Spleen (tissue), 11 donors: ENCODE measurements around the gene DIAPH1. TPM values are rescaled to one million over a fixed set of nuclear protein-coding genes. Genes with fewer than 3 reads are reported as not detected.

ENCODE experiments used
- DNase-seq: peaks from one replicate; pipeline ENCODE4 v3.0.0-alpha.2; 2020
- H3K27ac ChIP-seq, 8 donors: fragments of 200-600 bp; sonication (generic) in 7 of 8; 1 replicate in 4 of 8; 2 replicates in 4 of 8; pipeline versions ENCODE4 v1.5.0 to v1.8.0; 2016 to 2021; ENCODE audit warnings: inconsistent platforms in 4 of 8, mild to moderate bottlenecking in 4 of 8, moderate library complexity in 1 of 8
- H3K27me3 ChIP-seq, 7 donors: fragments of 200-600 bp; sonication (generic) in 6 of 7; replicated peaks in 1 of 7; 1 replicate in 4 of 7; 2 replicates in 3 of 7; pipeline versions ENCODE4 v1.5.0 to v1.8.0; 2016 to 2021; ENCODE audit warnings: inconsistent platforms in 3 of 7, mild to moderate bottlenecking in 1 of 7
- H3K36me3 ChIP-seq, 6 donors: fragments of 200-600 bp; sonication (generic) in 5 of 6; 1 replicate in 4 of 6; 2 replicates in 2 of 6; pipeline versions ENCODE4 v1.5.0 to v1.8.0; 2016 to 2021; ENCODE audit warnings: inconsistent platforms in 2 of 6
- H3K4me1 ChIP-seq, 6 donors: fragments of 200-600 bp; sonication (generic) in 5 of 6; 1 replicate in 3 of 6; 2 replicates in 3 of 6; pipeline versions ENCODE4 v1.5.0 to v1.8.0; 2016 to 2021; ENCODE audit warnings: inconsistent platforms in 3 of 6
- H3K4me3 ChIP-seq, 8 donors: fragments of 200-600 bp; sonication (generic) in 7 of 8; 1 replicate in 4 of 8; 2 replicates in 4 of 8; pipeline versions ENCODE4 v1.5.0 to v1.8.0; 2016 to 2021; ENCODE audit warnings: inconsistent platforms in 4 of 8, mild to moderate bottlenecking in 4 of 8, moderate library complexity in 2 of 8
- H3K9me3 ChIP-seq, 8 donors: fragments of 200-600 bp; sonication (generic) in 7 of 8; 1 replicate in 4 of 8; 2 replicates in 4 of 8; pipeline versions ENCODE4 v1.5.0 to v1.8.0; 2016 to 2021; ENCODE audit warnings: inconsistent platforms in 4 of 8
- POLR2A ChIP-seq, 3 donors: fragments of 450-650 bp; IDR thresholded peaks; one replicate each; pipeline ENCODE4 v1.5.1; 2017; ENCODE audit warnings: antibody characterized with exemption in 3 of 3, mild to moderate bottlenecking in 1 of 3
- POLR2AphosphoS5 ChIP-seq, 3 donors: sonication (generic); formaldehyde crosslinking; IDR thresholded peaks; one replicate each; pipeline ENCODE4 v1.5.1; 2017; ENCODE audit warnings: antibody characterized with exemption in 3 of 3
- WGBS, 5 donors: extraction: QIAGEN DNeasy Blood & Tissue Kit in 3 of 5; methylation state at CpG; one replicate each; pipeline versions ENCODE4 v1.1.5 to v1.1.7; 2013 to 2018; 5-methylcytosine and 5-hydroxymethylcytosine counted together
- intact Hi-C: fragments of 100-400 bp; cut with DNase I; formaldehyde crosslinking; loops from one replicate; pipeline ENCODE4 v1.15.0; 2023; ENCODE audit warnings: low total_unique reads
- polyA plus RNA-seq, 3 donors: library from polyadenylated mRNA; stranded (reverse); fragments of 200-250 nt; gene quantifications; one replicate each; pipeline ENCODE4 v1.2.1, GENCODE V29; 2013
- total RNA-seq, 7 donors: library from RNA; depleted of rRNA in 3 of 7; stranded (reverse); fragments of >200 nt in 3 of 7; fragmentation: NEBNext Ultra II Directional in 4 of 7; extraction: Animal tissue kit (Norgen Biotek cat#: 25700) in 4 of 7; gene quantifications; one replicate each; pipeline versions ENCODE4 v1.1.0 to v1.2.1, GENCODE V29; 2016 to 2021
- TF ChIP-seq, protein P1 (sequence below), 11 experiments: fragments of 200-600 bp in 7 of 11; fragments of 450-650 bp in 4 of 11; sonication (generic) in 4 of 11; IDR thresholded peaks in 8 of 11; conservative IDR thresholded peaks in 3 of 11; 1 replicate in 7 of 11; 2 replicates in 4 of 11; pipeline versions ENCODE4 v1.4.0 to v1.8.0; 2016 to 2021; ENCODE audit warnings: antibody characterized with exemption in 11 of 11, inconsistent platforms in 4 of 11, mild to moderate bottlenecking in 1 of 11
- donor health status: healthy with polysubstance abuse.
- donor health status: DM: no; HTN: no; CAD: no; lungs with moderate emphysema.
- donor health status: DM: no; HTN: no; CAD: no.
- donor health status: Bipolar disorder and iron deficiency.
- donor health status: healthy.
- donor health status: DM: no; HTN: no; CAD: no.
- donor health status: DM: yes; HTN: yes; CAD: no.

Gene DIAPH1
- total and polyA plus RNA-seq, 10 donors = 35.4 to 123 (median 81.5) TPM

DNA sequence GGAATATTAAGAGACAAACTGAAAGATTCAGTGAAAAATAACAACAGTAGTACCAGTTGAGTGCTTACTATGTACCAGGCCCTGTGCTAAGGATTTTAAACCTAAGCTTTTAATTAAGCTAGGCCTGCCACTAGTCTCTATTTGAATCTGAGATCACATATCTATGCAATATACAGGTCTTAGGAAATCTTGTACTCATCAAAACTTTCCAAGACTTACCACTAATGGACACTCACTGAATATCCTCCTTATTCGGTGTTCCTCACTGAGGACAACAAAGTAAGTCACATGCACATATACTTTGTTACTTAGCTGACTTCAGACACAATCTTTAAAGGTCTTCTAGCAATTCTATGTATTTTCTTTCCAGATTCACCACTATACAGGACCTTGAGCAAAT lies 32.6 kb downstream of the DIAPH1 start:
- intact Hi-C loops = loop anchor here (5.0 kb wide), 1 partner anchor 36 kb away; no protein-coding TSS in a partner anchor
- no peak for DNase-seq
- no peak overlapping the region for H3K4me3 ChIP-seq
- TF ChIP-seq POLR2A (IDR thresholded peaks at IDR 0.05) (no peak), POLR2AphosphoS5 (IDR thresholded peaks at IDR 0.05) (no peak)
- TF ChIP-seq, protein P1, sequence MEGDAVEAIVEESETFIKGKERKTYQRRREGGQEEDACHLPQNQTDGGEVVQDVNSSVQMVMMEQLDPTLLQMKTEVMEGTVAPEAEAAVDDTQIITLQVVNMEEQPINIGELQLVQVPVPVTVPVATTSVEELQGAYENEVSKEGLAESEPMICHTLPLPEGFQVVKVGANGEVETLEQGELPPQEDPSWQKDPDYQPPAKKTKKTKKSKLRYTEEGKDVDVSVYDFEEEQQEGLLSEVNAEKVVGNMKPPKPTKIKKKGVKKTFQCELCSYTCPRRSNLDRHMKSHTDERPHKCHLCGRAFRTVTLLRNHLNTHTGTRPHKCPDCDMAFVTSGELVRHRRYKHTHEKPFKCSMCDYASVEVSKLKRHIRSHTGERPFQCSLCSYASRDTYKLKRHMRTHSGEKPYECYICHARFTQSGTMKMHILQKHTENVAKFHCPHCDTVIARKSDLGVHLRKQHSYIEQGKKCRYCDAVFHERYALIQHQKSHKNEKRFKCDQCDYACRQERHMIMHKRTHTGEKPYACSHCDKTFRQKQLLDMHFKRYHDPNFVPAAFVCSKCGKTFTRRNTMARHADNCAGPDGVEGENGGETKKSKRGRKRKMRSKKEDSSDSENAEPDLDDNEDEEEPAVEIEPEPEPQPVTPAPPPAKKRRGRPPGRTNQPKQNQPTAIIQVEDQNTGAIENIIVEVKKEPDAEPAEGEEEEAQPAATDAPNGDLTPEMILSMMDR (IDR thresholded peaks at IDR 0.05 in 8 of 11, conservative IDR thresholded peaks at IDR 0.05 in 3 of 11) = no peak
- H3K27ac ChIP-seq = no peak overlapping the region
- peaks cover 4 to 66% (median 47%) of the 10 kb centered on the region in 6 donors for H3K36me3 ChIP-seq
- no peaks in the 10 kb centered on the region for H3K27me3 ChIP-seq
- H3K4me1 ChIP-seq = peaks cover 0 to 54% (median 8%) of the 10 kb centered on the region in 6 donors
- 89 to 95% (median 94%) methylated on average over 1 of the region's 1 CpG for WGBS, 5 donors
- no peaks in the 10 kb centered on the region for H3K9me3 ChIP-seq

DNA sequence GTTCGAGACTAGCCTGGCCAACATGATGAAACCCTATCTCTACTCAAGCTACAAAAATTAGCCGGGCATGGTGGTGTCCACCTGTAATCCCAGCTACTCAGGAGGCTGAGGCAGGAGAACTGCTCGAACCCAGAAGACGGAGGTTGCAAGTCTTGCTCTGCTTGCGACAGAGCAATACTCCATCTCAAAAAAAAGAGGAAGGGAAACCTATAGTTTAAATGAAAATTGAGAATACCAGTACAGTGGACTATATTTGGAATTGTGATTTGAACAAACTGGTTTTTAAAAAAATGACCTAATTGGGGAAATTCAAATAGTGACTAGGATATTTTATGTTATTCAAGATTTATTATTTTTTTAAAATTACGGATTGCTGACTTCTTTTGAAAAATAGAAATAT lies 33.2 kb downstream of the DIAPH1 start:
- Histone ChIP-seq H3K4me1 (peaks cover 0 to 47% (median 5%) of the 10 kb centered on the region in 6 donors), H3K36me3 (peaks cover 4 to 73% (median 53%) of the 10 kb centered on the region in 6 donors), H3K27me3 (no peaks in the 10 kb centered on the region), H3K27ac (no peak overlapping the region), H3K9me3 (no peaks in the 10 kb centered on the region), H3K4me3 (no peak overlapping the region)
- no peak for DNase-seq
- TF ChIP-seq POLR2A (IDR thresholded peaks at IDR 0.05) (no peak), POLR2AphosphoS5 (IDR thresholded peaks at IDR 0.05) (no peak)
- TF ChIP-seq, protein P1 (IDR thresholded peaks at IDR 0.05 in 8 of 11, conservative IDR thresholded peaks at IDR 0.05 in 3 of 11) = no peak
- intact Hi-C loops = loop anchor here (5.0 kb wide), 1 partner anchor 37 kb away; no protein-coding TSS in a partner anchor
- 72 to 84% (median 79%) methylated on average over 6 of the region's 6 CpGs for WGBS, 5 donors

DNA sequence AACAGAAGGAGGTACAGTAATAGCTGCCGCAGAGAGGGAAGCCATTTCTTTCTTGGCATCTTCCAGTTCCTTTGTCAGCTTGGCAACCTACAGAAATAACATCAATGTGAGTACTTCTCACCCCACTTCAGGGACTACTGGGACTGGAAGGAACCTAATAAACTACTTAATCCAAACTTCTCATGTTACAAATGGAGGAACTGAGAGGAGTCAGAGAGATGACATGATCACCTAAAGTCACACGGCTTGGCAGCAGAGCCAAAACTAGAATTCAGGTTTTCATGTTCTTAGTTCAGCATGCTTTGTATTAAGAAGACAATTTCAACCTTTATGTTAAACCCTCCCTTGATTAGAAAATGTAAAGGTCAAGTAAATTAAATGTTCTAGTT lies 44.7 kb downstream of the DIAPH1 start:
- Histone ChIP-seq H3K4me3 (no peak overlapping the region), H3K27ac (no peak overlapping the region), H3K4me1 (peaks cover 0 to 25% (median 11%) of the 10 kb centered on the region in 6 donors), H3K9me3 (no peaks in the 10 kb centered on the region), H3K27me3 (no peaks in the 10 kb centered on the region), H3K36me3 (peaks cover 7 to 100% (median 84%) of the 10 kb centered on the region in 6 donors)
- 65 to 98% (median 91%) methylated on average over 2 of the region's 2 CpGs for WGBS, 5 donors
- DNase-seq = no peak
- intact Hi-C loops = no loop called here
- TF ChIP-seq POLR2A (IDR thresholded peaks at IDR 0.05) (no peak), POLR2AphosphoS5 (IDR thresholded peaks at IDR 0.05) (no peak)
- TF ChIP-seq, protein P1 (IDR thresholded peaks at IDR 0.05 in 8 of 11, conservative IDR thresholded peaks at IDR 0.05 in 3 of 11) = no peak

DNA sequence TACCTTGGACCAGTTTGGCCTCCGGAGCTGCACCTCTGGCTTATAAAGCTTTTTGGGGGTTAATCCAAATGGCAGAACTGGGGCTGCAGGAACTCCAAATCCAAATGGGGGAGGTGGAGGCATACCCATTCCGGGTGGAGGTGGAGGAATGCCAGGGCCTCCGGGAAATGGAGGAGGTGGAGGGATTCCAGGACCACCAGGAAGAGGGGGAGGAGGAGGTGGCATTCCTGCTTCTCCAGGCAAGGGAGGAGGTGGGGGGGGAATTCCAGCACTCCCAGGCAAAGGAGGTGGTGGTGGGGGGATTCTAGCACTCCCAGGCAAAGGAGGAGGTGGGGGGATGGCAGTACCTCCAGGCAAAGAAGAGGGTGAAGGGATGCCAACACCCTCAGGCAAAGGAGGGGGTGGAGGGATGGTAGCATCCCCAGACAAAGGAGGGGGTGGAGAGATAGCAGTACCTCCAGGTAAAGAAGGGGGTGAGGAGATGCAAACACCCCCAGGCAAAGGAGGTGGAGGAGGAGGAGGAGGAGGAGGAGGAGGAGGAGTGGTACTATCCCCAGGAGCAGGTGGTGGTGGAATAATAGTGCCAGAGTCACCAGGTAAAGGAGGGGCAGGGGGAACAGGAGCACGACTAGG lies 45.2 kb downstream of the DIAPH1 start:
- H3K36me3 ChIP-seq = peaks cover 3 to 100% (median 81%) of the 10 kb centered on the region in 6 donors
- no peak overlapping the region for H3K27ac ChIP-seq
- peaks cover 0 to 30% (median 11%) of the 10 kb centered on the region in 6 donors for H3K4me1 ChIP-seq
- 85 to 91% (median 89%) methylated on average over 4 of the region's 4 CpGs for WGBS, 5 donors
- H3K9me3 ChIP-seq = no peaks in the 10 kb centered on the region
- no peak for DNase-seq
- no peak for TF ChIP-seq POLR2AphosphoS5 (IDR thresholded peaks at IDR 0.05)
- no peak for TF ChIP-seq POLR2A (IDR thresholded peaks at IDR 0.05)
- TF ChIP-seq, protein P1 (IDR thresholded peaks at IDR 0.05 in 8 of 11, conservative IDR thresholded peaks at IDR 0.05 in 3 of 11) = no peak
- H3K4me3 ChIP-seq = no peak overlapping the region
- intact Hi-C loops = no loop called here
- no peaks in the 10 kb centered on the region for H3K27me3 ChIP-seq
